Naive B cell (primary cell): ENCODE results near the gene ATP13A2. TPM values are rescaled to one million over a fixed set of nuclear protein-coding genes. Genes with fewer than 3 reads are reported as not detected.

Experiments
- ATAC-seq, 2 donors: fragments of 150-1000 bp; cut with Tn5 transposase; 2 replicates each; pipeline ENCODE4 v1.10.0; 2021; ENCODE audit warnings: low read depth in 2 of 2, mild to moderate bottlenecking in 2 of 2, moderate library complexity in 2 of 2
- DNase-seq: peaks from one replicate; pipeline ENCODE4 v3.0.0; 2022
- H3K27ac Mint-ChIP-seq, 6 donors: one replicate each; pipeline ENCODE4 v1.8.0; 2020 to 2022; ENCODE audit warnings: mild to moderate bottlenecking in 6 of 6, mixed read lengths in 6 of 6, moderate library complexity in 5 of 6, inconsistent platforms in 2 of 6
- H3K27me3 Mint-ChIP-seq, 3 donors: one replicate each; pipeline ENCODE4 v1.8.0; 2021 to 2022; ENCODE audit warnings: mixed read lengths in 3 of 3, mild to moderate bottlenecking in 1 of 3
- H3K36me3 Mint-ChIP-seq, 2 donors: one replicate each; pipeline ENCODE4 v1.8.0; 2020 to 2022; ENCODE audit warnings: mixed read lengths in 2 of 2, inconsistent platforms in 1 of 2, mild to moderate bottlenecking in 1 of 2
- H3K4me1 Mint-ChIP-seq, 3 donors: one replicate each; pipeline ENCODE4 v1.8.0; 2020 to 2022; ENCODE audit warnings: mixed read lengths in 3 of 3, inconsistent platforms in 1 of 3, mild to moderate bottlenecking in 1 of 3, moderate library complexity in 1 of 3
- H3K4me3 Mint-ChIP-seq, 8 donors: one replicate each; pipeline ENCODE4 v1.8.0; 2020 to 2022; ENCODE audit warnings: mild to moderate bottlenecking in 8 of 8, mixed read lengths in 8 of 8, moderate library complexity in 8 of 8, inconsistent platforms in 2 of 8
- H3K9me3 Mint-ChIP-seq, 7 donors: one replicate each; pipeline ENCODE4 v1.8.0; 2020 to 2022; ENCODE audit warnings: mixed read lengths in 7 of 7, mild to moderate bottlenecking in 5 of 7, inconsistent platforms in 2 of 7, moderate library complexity in 1 of 7
- polyA plus RNA-seq, 6 donors: library from polyadenylated mRNA; unstranded; fragments of 300-500 nt; fragmentation: Illumina TruSeq; gene quantifications; one replicate each; pipeline ENCODE4 v1.2.3, GENCODE V29; 2021; ENCODE audit warnings: low read depth in 6 of 6

Gene ATP13A2
- polyA plus RNA-seq, 6 donors from 2014 or later = 6.3 to 39.6 (median 22.3) TPM

- H3K4me1 Mint-ChIP-seq = peaks cover 12 to 20% (median 13%) of the 10 kb centered on the region in 3 donors
- peaks cover 16 to 34% (median 31%) of the 10 kb centered on the region in 3 donors for H3K27me3 Mint-ChIP-seq
- H3K4me3 Mint-ChIP-seq = peak overlapping the region in 1 of 8 donors; percentile 25
- no peak overlapping the region for H3K27ac Mint-ChIP-seq
- ATAC-seq (no peak), DNase-seq (no peak)
- H3K9me3 Mint-ChIP-seq = peaks cover 0 to 3% (median 0%) of the 10 kb centered on the region in 7 donors
- H3K36me3 Mint-ChIP-seq = peaks cover 0 to 11% of the 10 kb centered on the region in 2 donors
These were observed 32.9 kb downstream of the ATP13A2 start for GRCh38 chr1:16978567-16979474.

- Mint-ChIP-seq H3K4me3 (peak overlapping the region in 1 of 8 donors; percentile 25), H3K27ac (peak overlapping the region in 1 of 6 donors; percentile 49), H3K4me1 (peaks cover 12 to 20% (median 13%) of the 10 kb centered on the region in 3 donors), H3K36me3 (peaks cover 0 to 11% of the 10 kb centered on the region in 2 donors), H3K9me3 (peaks cover 0 to 3% (median 0%) of the 10 kb centered on the region in 7 donors), H3K27me3 (peaks cover 13 to 27% (median 26%) of the 10 kb centered on the region in 3 donors)
- DNase-seq = no peak
- no peak for ATAC-seq
These were observed 33.6 kb downstream of the ATP13A2 start for GRCh38 chr1:16978139-16978538.

GRCh38 chr1:16977377-16977776, 34.4 kb downstream of the ATP13A2 start:
- peaks cover 12 to 20% (median 13%) of the 10 kb centered on the region in 3 donors for H3K4me1 Mint-ChIP-seq
- H3K27ac Mint-ChIP-seq = no peak overlapping the region
- H3K4me3 Mint-ChIP-seq = no peak overlapping the region
- H3K9me3 Mint-ChIP-seq = peaks cover 0 to 3% (median 0%) of the 10 kb centered on the region in 7 donors
- H3K36me3 Mint-ChIP-seq = peaks cover 0 to 11% of the 10 kb centered on the region in 2 donors
- ATAC-seq (no peak), DNase-seq (no peak)
- H3K27me3 Mint-ChIP-seq = peaks cover 9 to 21% (median 19%) of the 10 kb centered on the region in 3 donors

- Mint-ChIP-seq H3K27ac (peak overlapping the region in 1 of 6 donors; percentile 32), H3K36me3 (peaks cover 0 to 11% of the 10 kb centered on the region in 2 donors), H3K4me1 (peaks cover 12 to 20% (median 13%) of the 10 kb centered on the region in 3 donors), H3K4me3 (no peak overlapping the region), H3K9me3 (peaks cover 0 to 3% (median 0%) of the 10 kb centered on the region in 7 donors), H3K27me3 (peaks cover 9 to 21% (median 16%) of the 10 kb centered on the region in 3 donors)
- DNase-seq (no peak), ATAC-seq (no peak)
These were observed 34.8 kb downstream of the ATP13A2 start for GRCh38 chr1:16976966-16977365.

GRCh38 chr1:16975838-16976237, 35.9 kb downstream of the ATP13A2 start:
- H3K4me1 Mint-ChIP-seq = peaks cover 4 to 12% (median 7%) of the 10 kb centered on the region in 3 donors
- no peak for DNase-seq
- H3K27ac Mint-ChIP-seq = peak overlapping the region in 1 of 6 donors; percentile 79

GRCh38 chr1:16975211-16975610, 36.5 kb downstream of the ATP13A2 start:
- Mint-ChIP-seq H3K4me3 (no peak overlapping the region), H3K27ac (no peak overlapping the region), H3K27me3 (peaks cover 0 to 10% (median 0%) of the 10 kb centered on the region in 3 donors), H3K36me3 (no peaks in the 10 kb centered on the region), H3K4me1 (peaks cover 2 to 9% (median 3%) of the 10 kb centered on the region in 3 donors), H3K9me3 (peaks cover 0 to 1% (median 0%) of the 10 kb centered on the region in 7 donors)
- ATAC-seq (no peak), DNase-seq (no peak)

More at GRCh38 chr1:16975838-16976237, 35.9 kb downstream of the ATP13A2 start:
- ATAC-seq = no peak
- Mint-ChIP-seq H3K36me3 (peaks cover 0 to 3% of the 10 kb centered on the region in 2 donors), H3K4me3 (no peak overlapping the region), H3K27me3 (peaks cover under 1 to 14% (median 5%) of the 10 kb centered on the region in 3 donors), H3K9me3 (peaks cover 0 to 1% (median 0%) of the 10 kb centered on the region in 7 donors)

- Mint-ChIP-seq H3K9me3 (peaks cover 0 to 1% (median 0%) of the 10 kb centered on the region in 7 donors), H3K4me3 (no peak overlapping the region), H3K27ac (no peak overlapping the region)
These were observed 38.5 kb downstream of the ATP13A2 start for GRCh38 chr1:16973215-16973614.

GRCh38 chr1:16972189-16972895, 39.4 kb downstream of the ATP13A2 start:
- no peak for DNase-seq
- Mint-ChIP-seq H3K4me1 (peaks cover 0 to 3% (median 0%) of the 10 kb centered on the region in 3 donors), H3K27me3 (no peaks in the 10 kb centered on the region), H3K4me3 (no peak overlapping the region), H3K27ac (peak overlapping the region in 2 of 6 donors; percentile 58 to 75), H3K36me3 (no peaks in the 10 kb centered on the region), H3K9me3 (peaks cover 0 to 1% (median 0%) of the 10 kb centered on the region in 7 donors)
- no peak for ATAC-seq

More at GRCh38 chr1:16973215-16973614, 38.5 kb downstream of the ATP13A2 start:
- no peak for ATAC-seq
- no peaks in the 10 kb centered on the region for H3K27me3 Mint-ChIP-seq
- no peak for DNase-seq
- peaks cover 0 to 3% (median 0%) of the 10 kb centered on the region in 3 donors for H3K4me1 Mint-ChIP-seq
- no peaks in the 10 kb centered on the region for H3K36me3 Mint-ChIP-seq

- no peaks in the 10 kb centered on the region for H3K36me3 Mint-ChIP-seq
- peaks cover 0 to 3% (median 2%) of the 10 kb centered on the region in 3 donors for H3K4me1 Mint-ChIP-seq
- no peak for ATAC-seq
- no peak overlapping the region for H3K4me3 Mint-ChIP-seq
- H3K27ac Mint-ChIP-seq = peak overlapping the region in 1 of 6 donors; percentile 39
- no peak for DNase-seq
- no peaks in the 10 kb centered on the region for H3K27me3 Mint-ChIP-seq
- H3K9me3 Mint-ChIP-seq = peaks cover 0 to 1% (median 0%) of the 10 kb centered on the region in 7 donors
These were observed 40.2 kb downstream of the ATP13A2 start for GRCh38 chr1:16971341-16972188.

- Mint-ChIP-seq H3K4me1 (peaks cover 0 to 5% (median 2%) of the 10 kb centered on the region in 3 donors), H3K27me3 (no peaks in the 10 kb centered on the region), H3K36me3 (peaks cover 0 to 10% of the 10 kb centered on the region in 2 donors), H3K9me3 (no peaks in the 10 kb centered on the region), H3K27ac (no peak overlapping the region), H3K4me3 (no peak overlapping the region)
- ATAC-seq (no peak), DNase-seq (no peak)
These were observed 41.4 kb downstream of the ATP13A2 start for GRCh38 chr1:16970132-16970910.

- Mint-ChIP-seq H3K36me3 (peaks cover 0 to 15% of the 10 kb centered on the region in 2 donors), H3K27me3 (no peaks in the 10 kb centered on the region), H3K4me1 (peaks cover 0 to 7% (median 2%) of the 10 kb centered on the region in 3 donors), H3K27ac (peak overlapping the region in 1 of 6 donors; percentile 39), H3K4me3 (no peak overlapping the region), H3K9me3 (no peaks in the 10 kb centered on the region)
- ATAC-seq (no peak), DNase-seq (no peak)
These were observed 42.1 kb downstream of the ATP13A2 start for GRCh38 chr1:16969651-16970050.
